Epithelial cell of esophagus (primary cell): ENCODE data around the gene ETV6.

ENCODE experiments used
- DNase-seq: peaks from one replicate; pipeline ENCODE4 v3.0.0; 2010; ENCODE audit warnings: low read depth
- H3K4me3 ChIP-seq: 2 replicates; pipeline ENCODE4 v1.5.1; 2011; ENCODE audit warnings: mild to moderate bottlenecking, low read length, control low read depth
- TF ChIP-seq, protein P1 (sequence below): IDR thresholded peaks from 2 replicates; pipeline ENCODE4 v1.5.1; 2011; ENCODE audit warnings: low read depth, mild to moderate bottlenecking, low read length, control low read depth, inconsistent platforms; ENCODE audit not compliant: insufficient read depth; ENCODE audit errors: missing control alignments

The ETV6 gene

DNA sequence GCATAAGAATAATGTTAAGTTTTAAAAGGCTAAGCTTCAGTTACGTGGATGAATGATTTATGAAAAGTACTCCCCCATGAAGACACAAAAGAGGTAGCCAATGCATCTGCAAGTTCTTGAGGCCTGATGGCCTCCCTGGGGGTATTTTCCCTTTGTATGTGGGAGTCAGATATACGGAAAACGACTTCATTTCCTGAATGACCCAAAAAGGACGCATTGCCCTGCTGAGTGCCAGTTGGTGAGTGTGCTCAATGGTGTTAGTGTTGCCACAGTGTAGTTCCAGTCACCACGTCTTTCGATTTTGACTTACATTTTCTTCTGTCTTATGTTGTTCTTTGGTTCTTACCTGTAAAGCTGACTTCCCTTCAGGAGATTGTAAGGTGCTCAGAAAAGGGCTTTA is 8.0 kb downstream of the ETV6 start:
- H3K4me3 ChIP-seq = no peak overlapping the region
- TF ChIP-seq, protein P1, sequence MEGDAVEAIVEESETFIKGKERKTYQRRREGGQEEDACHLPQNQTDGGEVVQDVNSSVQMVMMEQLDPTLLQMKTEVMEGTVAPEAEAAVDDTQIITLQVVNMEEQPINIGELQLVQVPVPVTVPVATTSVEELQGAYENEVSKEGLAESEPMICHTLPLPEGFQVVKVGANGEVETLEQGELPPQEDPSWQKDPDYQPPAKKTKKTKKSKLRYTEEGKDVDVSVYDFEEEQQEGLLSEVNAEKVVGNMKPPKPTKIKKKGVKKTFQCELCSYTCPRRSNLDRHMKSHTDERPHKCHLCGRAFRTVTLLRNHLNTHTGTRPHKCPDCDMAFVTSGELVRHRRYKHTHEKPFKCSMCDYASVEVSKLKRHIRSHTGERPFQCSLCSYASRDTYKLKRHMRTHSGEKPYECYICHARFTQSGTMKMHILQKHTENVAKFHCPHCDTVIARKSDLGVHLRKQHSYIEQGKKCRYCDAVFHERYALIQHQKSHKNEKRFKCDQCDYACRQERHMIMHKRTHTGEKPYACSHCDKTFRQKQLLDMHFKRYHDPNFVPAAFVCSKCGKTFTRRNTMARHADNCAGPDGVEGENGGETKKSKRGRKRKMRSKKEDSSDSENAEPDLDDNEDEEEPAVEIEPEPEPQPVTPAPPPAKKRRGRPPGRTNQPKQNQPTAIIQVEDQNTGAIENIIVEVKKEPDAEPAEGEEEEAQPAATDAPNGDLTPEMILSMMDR = no peak
- DNase-seq = no peak

DNA sequence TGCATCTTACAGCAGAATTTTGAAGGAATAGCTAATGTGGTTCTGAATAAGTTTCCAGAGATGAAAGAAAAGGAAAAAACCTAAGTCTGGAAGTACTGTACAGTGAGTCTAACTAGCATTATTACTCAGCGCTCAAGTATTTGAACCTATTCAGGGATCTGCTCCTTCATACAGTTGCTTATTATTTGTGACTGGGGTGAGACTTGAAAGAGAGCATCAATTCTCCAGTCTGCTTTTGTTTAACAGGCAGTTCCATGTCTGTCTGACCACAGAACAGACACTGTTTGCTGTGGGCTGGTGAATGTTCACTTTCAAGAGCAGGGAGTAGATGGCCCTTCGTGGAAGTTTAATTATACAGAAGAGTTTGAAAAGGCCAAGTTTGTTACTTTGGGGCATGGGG is 9.3 kb downstream of the ETV6 start:
- peak; percentile 56 for DNase-seq
- TF ChIP-seq, protein P1 = no peak
- no peak overlapping the region for H3K4me3 ChIP-seq

DNA sequence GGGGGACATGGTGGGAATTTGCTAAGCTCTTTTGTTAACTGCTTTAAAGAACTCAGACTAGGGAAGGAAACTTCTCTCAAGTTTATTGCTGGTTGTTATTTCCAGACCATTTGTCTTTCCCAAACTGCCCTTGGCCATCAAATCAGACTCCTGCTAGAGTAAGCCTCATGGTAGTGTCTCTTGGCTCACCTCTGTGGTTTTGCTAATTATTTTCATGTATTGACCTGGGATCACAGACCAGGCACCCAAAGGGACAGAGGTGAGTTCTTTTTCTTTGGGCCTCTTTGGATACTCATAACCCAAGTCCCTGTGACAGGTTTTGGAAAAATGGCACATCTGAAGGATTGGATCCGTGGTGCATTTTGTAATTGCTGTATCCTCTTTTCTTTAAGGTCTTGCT is 11.2 kb downstream of the ETV6 start:
- H3K4me3 ChIP-seq = no peak overlapping the region
- DNase-seq = no peak
- TF ChIP-seq, protein P1 = no peak

DNA sequence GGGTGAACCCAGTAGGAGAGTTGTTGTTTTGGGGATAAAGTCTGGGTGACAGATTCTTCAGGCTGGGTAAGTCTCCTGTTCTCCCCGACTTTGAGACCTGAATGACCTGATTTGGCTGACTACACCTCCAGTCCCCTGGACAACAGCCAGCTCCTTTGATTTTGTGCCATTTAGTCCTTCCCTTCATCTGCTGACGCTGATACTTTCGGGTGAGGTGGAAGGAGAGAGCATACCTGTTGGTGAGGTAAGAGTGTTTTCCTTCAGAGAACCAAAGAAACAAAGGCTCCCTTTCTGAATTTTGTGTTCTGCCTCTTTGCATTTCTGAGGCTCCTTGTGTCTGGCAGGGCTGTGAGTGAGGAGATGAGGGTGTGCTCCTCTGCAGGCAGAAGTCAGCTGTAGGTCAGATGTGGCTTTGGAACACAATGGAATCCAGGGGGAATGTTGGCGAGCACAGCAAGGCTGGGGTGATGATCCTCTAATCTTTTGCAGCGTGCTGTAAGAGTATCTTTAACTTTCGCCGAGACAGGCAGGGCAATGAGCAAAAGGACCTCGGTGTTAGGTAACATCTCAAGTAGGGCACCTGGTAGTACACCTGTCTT is 12.1 kb downstream of the ETV6 start:
- DNase-seq = peak; percentile 56
- TF ChIP-seq, protein P1 = no peak
- H3K4me3 ChIP-seq = no peak overlapping the region

DNA sequence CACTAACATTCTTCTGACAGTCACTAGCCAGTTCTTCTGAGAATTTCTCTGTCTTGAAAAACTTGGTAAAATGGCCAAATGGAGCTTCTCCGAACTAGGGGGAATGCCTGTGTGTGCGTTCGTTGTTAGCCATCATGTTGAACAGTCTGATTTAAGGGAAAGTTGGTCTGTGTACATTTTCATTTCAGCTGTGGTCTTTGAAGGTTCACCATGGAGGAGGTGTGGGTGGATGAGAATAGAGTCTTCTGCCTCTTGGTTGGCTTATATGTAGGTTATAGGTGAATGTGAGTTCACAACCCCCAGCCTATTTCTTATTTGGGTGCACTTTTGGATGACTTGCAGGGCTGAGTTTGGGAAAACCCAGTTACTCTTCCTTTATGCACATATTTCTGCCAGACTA is 12.9 kb downstream of the ETV6 start:
- no peak overlapping the region for H3K4me3 ChIP-seq
- no peak for DNase-seq
- TF ChIP-seq, protein P1 = no peak

DNA sequence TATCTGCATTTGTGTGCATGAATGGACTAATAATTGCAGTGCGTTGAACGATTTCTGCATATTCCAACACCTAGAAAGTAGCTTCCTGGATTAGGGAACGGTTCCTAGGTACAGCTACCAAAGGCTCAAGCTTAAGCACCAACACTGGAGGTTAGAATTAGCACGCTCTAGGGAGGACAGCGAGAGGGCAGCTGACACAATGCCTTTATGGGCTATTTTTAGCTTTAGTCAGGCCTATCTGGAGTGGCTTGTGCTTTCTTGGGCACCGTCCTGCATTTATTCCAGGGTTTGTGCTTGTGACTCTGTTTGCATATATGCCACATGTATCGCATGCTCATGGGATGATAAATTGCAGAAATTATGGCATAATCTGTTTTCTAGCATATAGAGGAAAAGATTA is 13.7 kb downstream of the ETV6 start:
- TF ChIP-seq, protein P1 = no peak
- no peak overlapping the region for H3K4me3 ChIP-seq
- DNase-seq = no peak

DNA sequence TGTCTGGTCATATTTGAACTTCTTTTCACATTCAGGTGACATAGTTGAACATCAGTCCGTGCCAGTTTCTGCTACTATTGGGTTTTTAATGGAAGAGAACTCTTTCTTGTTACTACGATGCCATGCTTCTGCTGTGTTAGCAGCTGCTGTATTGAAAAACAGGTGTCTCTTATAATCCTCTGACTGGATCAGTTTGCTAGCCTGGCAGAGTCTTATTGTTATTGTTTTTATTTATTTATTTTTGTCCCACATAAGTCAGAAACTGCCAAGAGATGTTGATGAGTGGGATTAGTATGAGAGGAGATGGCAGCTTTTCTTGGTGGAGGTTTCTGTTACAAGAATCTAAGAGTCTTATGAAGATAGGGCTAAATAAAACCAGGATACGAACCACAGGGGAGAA is 14.6 kb downstream of the ETV6 start:
- TF ChIP-seq, protein P1 = no peak

More for the DNA sequence above, 14.6 kb downstream of the ETV6 start:
- H3K4me3 ChIP-seq = no peak overlapping the region
- DNase-seq = no peak
